ENCODE data around the gene CNPY4. TPM values are rescaled to one million over a fixed set of nuclear protein-coding genes. Genes with fewer than 3 reads are reported as not detected.

Gene CNPY4
- polyA plus RNA-seq, 1 donor (not counting 4 experiments of a cell fraction or from before 2014, with no cell fraction given): 9.9 TPM

DNA sequence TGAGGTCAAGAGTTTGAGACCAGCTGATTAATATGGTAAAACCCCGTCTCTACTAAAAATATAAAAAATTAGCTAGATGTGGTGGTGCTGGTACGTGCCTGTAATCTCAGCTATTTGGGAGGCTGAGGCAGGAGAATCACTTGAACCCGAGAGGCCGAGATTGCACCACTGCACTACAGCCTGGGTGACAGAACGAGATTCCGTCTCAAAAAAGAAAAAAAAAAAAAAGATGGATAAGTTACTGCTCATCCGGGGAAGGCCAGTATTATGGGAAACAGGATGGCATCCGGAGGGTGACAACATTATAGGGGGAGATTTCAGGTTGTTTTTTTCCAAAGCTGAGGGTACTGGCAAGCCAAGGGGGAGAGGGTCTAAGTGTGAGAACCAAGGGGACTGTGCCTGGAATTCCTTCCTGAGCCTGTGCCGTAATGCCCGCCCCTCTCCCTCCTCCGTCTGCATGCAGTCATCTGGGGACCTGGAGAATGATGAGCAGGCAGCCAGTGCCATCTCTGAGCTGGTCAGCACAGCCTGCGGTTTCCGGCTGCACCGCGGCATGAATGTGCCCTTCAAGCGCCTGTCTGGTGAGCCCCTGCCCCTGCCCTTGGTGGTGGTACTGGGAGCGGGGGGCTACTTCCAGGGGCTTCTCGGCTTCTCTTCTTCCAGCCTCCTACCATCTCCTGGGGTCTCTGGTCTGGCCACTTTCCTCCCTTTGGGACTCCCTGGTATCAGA is 33.7 kb downstream of the CNPY4 start:
- no peak overlapping the region for H3K9ac ChIP-seq (ENCODE audit: control insufficient read depth, extremely low read depth, insufficient read depth, low read length)
- H3K4me3 ChIP-seq (ENCODE audit: control insufficient read depth in 2 of 3, extremely low read depth in 1 of 3, insufficient read depth in 2 of 3, low read depth in 1 of 3, low read length in 3 of 3): no peak overlapping the region
- no peak overlapping the region for H3K27ac ChIP-seq (ENCODE audit: control insufficient read depth, insufficient read depth, low read length)
- FAIRE-seq (no peak), DNase-seq (ENCODE audit: low read depth, low spot score) (no peak)
- H3K9me3 ChIP-seq (ENCODE audit: control insufficient read depth, low read depth, low read length): no peaks in the 10 kb centered on the region
- H3K4me1 ChIP-seq (ENCODE audit: control insufficient read depth, extremely low read depth, insufficient read depth, low read length): peaks cover 30% of the 10 kb centered on the region
- no peaks in the 10 kb centered on the region for H3K9me1 ChIP-seq (ENCODE audit: control insufficient read depth, extremely low read depth, insufficient read depth, low read length)
- H2AFZ ChIP-seq (ENCODE audit: control insufficient read depth, low read length): no peak overlapping the region
- no peak overlapping the region for H3K4me2 ChIP-seq (ENCODE audit: control insufficient read depth, extremely low read depth, insufficient read depth, low read depth, low read length)
- H4K20me1 ChIP-seq (ENCODE audit: control insufficient read depth, extremely low read depth, insufficient read depth, low read length): peaks cover 7% of the 10 kb centered on the region
- dilution Hi-C loops (cut with MboI; ENCODE audit: extremely low pct_ligation_motif_present, low sequenced_read_pairs): no loop called here
- H3K36me3 ChIP-seq (ENCODE audit: control insufficient read depth in 2 of 2, extremely low read depth in 1 of 2, insufficient read depth in 2 of 2, low read length in 2 of 2): peaks cover 16 to 28% of the 10 kb centered on the region in 2 experiments
- H3K27me3 ChIP-seq (ENCODE audit: control insufficient read depth, extremely low read depth, insufficient read depth, low read length): no peaks in the 10 kb centered on the region
- H3K79me2 ChIP-seq (ENCODE audit: control insufficient read depth, insufficient read depth, low read length): peaks cover 19% of the 10 kb centered on the region
- TF ChIP-seq, protein P1, sequence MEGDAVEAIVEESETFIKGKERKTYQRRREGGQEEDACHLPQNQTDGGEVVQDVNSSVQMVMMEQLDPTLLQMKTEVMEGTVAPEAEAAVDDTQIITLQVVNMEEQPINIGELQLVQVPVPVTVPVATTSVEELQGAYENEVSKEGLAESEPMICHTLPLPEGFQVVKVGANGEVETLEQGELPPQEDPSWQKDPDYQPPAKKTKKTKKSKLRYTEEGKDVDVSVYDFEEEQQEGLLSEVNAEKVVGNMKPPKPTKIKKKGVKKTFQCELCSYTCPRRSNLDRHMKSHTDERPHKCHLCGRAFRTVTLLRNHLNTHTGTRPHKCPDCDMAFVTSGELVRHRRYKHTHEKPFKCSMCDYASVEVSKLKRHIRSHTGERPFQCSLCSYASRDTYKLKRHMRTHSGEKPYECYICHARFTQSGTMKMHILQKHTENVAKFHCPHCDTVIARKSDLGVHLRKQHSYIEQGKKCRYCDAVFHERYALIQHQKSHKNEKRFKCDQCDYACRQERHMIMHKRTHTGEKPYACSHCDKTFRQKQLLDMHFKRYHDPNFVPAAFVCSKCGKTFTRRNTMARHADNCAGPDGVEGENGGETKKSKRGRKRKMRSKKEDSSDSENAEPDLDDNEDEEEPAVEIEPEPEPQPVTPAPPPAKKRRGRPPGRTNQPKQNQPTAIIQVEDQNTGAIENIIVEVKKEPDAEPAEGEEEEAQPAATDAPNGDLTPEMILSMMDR (optimal IDR thresholded peaks at IDR 0.05 in 1 of 3, IDR thresholded peaks at IDR 0.05 in 1 of 3, conservative IDR thresholded peaks at IDR 0.05 in 1 of 3; ENCODE audit: extremely low read depth in 1 of 3, insufficient read depth in 2 of 3, low read length in 3 of 3): no peak
- TF ChIP-seq EZH2 (IDR thresholded peaks at IDR 0.05; ENCODE audit: low read length): no peak

DNA sequence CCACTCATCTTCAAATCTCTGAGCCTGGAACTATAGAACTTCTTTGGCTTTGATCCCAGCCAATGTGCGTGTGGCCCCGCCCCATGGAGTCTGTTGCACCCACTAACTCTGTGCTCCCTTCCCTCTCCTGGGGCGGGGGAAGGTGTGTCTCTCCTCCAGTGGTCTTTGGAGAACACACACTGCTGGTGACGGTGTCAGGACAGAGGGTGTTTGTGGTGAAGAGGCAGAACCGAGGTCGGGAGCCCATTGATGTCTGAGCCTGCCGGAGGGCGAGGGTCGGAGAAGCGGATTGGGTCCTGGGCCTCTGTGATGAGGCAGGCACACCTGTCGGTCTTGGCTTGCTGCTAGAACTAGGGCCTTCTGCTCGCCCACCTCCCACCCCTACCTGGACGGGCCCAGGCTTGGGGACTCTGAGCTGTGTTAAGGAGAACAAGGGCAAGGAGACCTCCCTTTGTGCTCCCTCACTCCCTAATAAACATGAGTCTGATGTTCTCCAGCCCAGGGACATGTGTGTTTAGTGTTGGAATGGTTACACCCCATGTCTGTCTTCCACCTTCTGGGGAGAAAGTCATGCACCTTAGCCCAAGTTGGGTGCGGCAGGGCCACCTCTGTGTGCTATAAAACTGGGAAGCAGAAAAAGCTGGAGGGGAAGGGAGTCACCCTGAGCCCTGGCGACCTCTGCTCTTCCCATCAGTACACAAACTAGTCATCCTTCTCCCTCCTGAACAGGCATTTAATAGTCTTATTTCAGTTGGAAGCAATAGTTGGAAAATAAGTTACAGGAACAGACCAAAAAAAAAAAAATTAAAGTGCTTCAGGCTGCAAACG is 34.5 kb downstream of the CNPY4 start:
- Histone ChIP-seq H4K20me1 (ENCODE audit: control insufficient read depth, extremely low read depth, insufficient read depth, low read length) (peaks cover 7% of the 10 kb centered on the region), H3K4me1 (ENCODE audit: control insufficient read depth, extremely low read depth, insufficient read depth, low read length) (peaks cover 29% of the 10 kb centered on the region), H3K36me3 (ENCODE audit: control insufficient read depth in 2 of 2, extremely low read depth in 1 of 2, insufficient read depth in 2 of 2, low read length in 2 of 2) (peaks cover 16 to 28% of the 10 kb centered on the region in 2 experiments), H3K9me1 (ENCODE audit: control insufficient read depth, extremely low read depth, insufficient read depth, low read length) (no peaks in the 10 kb centered on the region), H3K9ac (ENCODE audit: control insufficient read depth, extremely low read depth, insufficient read depth, low read length) (no peak overlapping the region), H3K9me3 (ENCODE audit: control insufficient read depth, low read depth, low read length) (no peaks in the 10 kb centered on the region), H3K27me3 (ENCODE audit: control insufficient read depth, extremely low read depth, insufficient read depth, low read length) (no peaks in the 10 kb centered on the region), H2AFZ (ENCODE audit: control insufficient read depth, low read length) (no peak overlapping the region), H3K4me3 (ENCODE audit: control insufficient read depth in 2 of 3, extremely low read depth in 1 of 3, insufficient read depth in 2 of 3, low read depth in 1 of 3, low read length in 3 of 3) (no peak overlapping the region), H3K4me2 (ENCODE audit: control insufficient read depth, extremely low read depth, insufficient read depth, low read depth, low read length) (no peak overlapping the region), H3K79me2 (ENCODE audit: control insufficient read depth, insufficient read depth, low read length) (peaks cover 17% of the 10 kb centered on the region), H3K27ac (ENCODE audit: control insufficient read depth, insufficient read depth, low read length) (no peak overlapping the region)
- dilution Hi-C loops (cut with MboI; ENCODE audit: extremely low pct_ligation_motif_present, low sequenced_read_pairs): no loop called here
- DNase-seq (ENCODE audit: low read depth, low spot score): no peak
- TF ChIP-seq, protein P1 (optimal IDR thresholded peaks at IDR 0.05 in 1 of 3, IDR thresholded peaks at IDR 0.05 in 1 of 3, conservative IDR thresholded peaks at IDR 0.05 in 1 of 3; ENCODE audit: extremely low read depth in 1 of 3, insufficient read depth in 2 of 3, low read length in 3 of 3): no peak
- TF ChIP-seq EZH2 (IDR thresholded peaks at IDR 0.05; ENCODE audit: low read length): no peak
- FAIRE-seq: no peak
